AG04449 (cell line): ENCODE measurements around the gene WASL.
"Not testable (repeated sequence)": the region's sequence is repeated elsewhere in the genome, so short reads cannot be mapped to it uniquely, and the experiment has no call there.

Experiments
- CTCF ChIA-PET: fragments of 350-600 bp; formaldehyde crosslinking; extraction: SDS; loops from one replicate; lab custom pipeline; 2021; ENCODE audit warnings: antibody characterized with exemption; lab: Yijun Ruan, JAX
- POLR2A ChIA-PET: fragments of 400-600, 350-600 bp; formaldehyde crosslinking; extraction: SDS; loops from one replicate; lab custom pipeline; 2020; ENCODE audit warnings: antibody characterized with exemption, inconsistent platforms; lab: Yijun Ruan, JAX
- DNase-seq: peaks from one replicate; pipeline ENCODE4 v3.0.0-alpha.2; 2010; ENCODE audit warnings: low read depth, low spot score
- H3K4me3 ChIP-seq: 2 replicates; pipeline ENCODE4 v1.5.1; 2011; ENCODE audit warnings: low read depth, mild to moderate bottlenecking, control low read depth, low read length
- TF ChIP-seq, protein P1 (sequence below): IDR thresholded peaks from one replicate; pipeline ENCODE4 v1.5.1; 2011; ENCODE audit warnings: mild to moderate bottlenecking, moderate library complexity, low read length, control low read depth, inconsistent platforms; ENCODE audit not compliant: insufficient read depth; ENCODE audit errors: missing control alignments

The WASL gene

DNA sequence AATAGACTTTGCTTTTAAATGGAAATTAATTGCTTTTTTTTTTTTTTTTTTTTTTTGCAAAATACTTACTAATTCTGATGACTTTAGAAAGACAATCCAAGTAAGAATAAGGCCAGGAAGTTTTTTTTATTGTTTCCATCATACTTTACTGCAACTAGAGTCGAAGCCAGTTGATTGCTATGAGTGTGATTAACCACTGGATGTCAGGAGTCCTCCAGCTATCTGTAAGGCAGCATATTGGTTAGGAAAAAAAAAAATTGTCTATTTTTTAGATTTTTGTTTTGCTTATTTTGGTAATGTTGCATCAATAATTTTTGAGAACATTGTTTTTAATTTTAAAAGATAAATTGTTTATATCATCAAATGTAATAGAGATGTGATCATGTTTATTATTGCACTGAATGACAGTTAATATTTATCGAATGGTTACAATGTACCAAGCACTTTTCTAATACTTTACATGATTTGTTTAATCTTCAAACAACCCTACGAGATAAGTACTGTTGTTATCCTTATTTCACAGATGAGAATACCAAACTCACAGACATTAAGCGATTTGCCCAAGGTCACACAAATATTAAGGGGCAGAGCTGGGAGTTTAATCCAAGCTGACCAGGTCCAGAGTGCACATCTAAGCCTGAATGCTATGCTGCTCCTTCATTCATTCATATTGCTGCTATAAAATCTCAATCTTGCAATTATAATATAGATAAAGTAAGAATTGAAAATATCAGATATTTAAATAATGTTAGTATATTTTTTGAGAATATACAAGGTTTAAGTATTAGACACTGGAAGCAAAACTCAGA is 113.0 kb downstream of the WASL start:
- DNase-seq, result no peak
- TF ChIP-seq, protein P1, sequence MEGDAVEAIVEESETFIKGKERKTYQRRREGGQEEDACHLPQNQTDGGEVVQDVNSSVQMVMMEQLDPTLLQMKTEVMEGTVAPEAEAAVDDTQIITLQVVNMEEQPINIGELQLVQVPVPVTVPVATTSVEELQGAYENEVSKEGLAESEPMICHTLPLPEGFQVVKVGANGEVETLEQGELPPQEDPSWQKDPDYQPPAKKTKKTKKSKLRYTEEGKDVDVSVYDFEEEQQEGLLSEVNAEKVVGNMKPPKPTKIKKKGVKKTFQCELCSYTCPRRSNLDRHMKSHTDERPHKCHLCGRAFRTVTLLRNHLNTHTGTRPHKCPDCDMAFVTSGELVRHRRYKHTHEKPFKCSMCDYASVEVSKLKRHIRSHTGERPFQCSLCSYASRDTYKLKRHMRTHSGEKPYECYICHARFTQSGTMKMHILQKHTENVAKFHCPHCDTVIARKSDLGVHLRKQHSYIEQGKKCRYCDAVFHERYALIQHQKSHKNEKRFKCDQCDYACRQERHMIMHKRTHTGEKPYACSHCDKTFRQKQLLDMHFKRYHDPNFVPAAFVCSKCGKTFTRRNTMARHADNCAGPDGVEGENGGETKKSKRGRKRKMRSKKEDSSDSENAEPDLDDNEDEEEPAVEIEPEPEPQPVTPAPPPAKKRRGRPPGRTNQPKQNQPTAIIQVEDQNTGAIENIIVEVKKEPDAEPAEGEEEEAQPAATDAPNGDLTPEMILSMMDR, result peak; percentile 24
- H3K4me3 ChIP-seq, result no peak overlapping the region
- ChIA-PET POLR2A (no interaction called here), CTCF (interaction anchor here (0.8 to 5.2 kb wide), 19 partner anchors 9 to 1149 kb away, joined by 3 to 70 read pairs (median 5); partner anchors contain the start of genes IQUB and WASL)

DNA sequence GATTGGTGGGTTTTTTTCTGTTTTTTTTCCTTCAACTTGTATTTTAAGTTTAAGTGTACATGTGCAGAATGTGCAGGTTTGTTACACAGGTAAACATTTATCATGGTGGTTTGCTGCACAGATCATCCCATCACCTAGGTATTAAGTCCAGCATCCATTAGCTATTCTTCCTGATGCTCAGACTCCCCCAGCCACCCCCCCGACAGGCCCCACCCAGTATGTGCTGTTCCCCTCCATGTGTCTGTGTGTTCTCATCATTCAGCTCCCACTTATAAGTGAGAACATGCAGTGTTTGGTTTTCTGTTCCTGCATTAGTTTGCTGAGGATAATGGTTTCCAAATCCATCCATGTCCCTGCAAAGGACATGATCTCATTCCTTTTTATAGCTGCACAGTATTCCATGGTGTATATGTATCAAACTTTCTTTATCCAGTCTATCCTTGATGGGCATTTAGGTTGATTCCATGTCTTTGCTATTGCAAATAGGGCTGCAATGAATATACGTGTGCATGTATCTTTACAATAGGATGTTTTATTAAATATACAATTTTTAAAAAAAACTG is 114.7 kb downstream of the WASL start:
- POLR2A ChIA-PET, H3K4me3 ChIP-seq, DNase-seq: not testable (repeated sequence)
- CTCF ChIA-PET, result interaction anchor here (1.2 to 5.2 kb wide), 6 partner anchors 10 to 238 kb away, joined by 3 to 70 read pairs (median 6); no protein-coding TSS in a partner anchor

DNA sequence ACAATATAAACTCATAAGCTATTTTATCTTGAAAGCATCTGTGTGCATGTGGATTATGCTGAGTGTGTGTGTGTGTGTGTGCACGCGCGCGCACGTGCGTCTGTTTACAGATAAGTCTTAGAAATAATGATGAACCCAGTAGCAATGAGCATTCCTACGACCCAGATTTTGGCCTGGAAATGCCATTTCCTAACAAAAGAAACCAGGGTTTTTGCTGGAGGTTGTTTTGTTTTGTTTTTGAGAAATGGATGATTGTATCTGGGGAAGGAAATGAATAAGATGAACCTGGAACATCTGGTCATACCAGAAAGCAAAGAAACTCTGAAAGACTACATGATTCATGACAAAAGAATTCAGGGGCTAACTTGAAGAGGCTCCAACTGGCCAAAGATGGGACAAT is 115.2 kb downstream of the WASL start:
- DNase-seq, result no peak
- H3K4me3 ChIP-seq, result no peak overlapping the region
- ChIA-PET POLR2A (no interaction called here), CTCF (interaction anchor here (1.2 to 5.2 kb wide), 2 partner anchors 232 to 238 kb away, joined by 3 to 70 read pairs; no protein-coding TSS in a partner anchor)
- TF ChIP-seq, protein P1, result no peak

DNA sequence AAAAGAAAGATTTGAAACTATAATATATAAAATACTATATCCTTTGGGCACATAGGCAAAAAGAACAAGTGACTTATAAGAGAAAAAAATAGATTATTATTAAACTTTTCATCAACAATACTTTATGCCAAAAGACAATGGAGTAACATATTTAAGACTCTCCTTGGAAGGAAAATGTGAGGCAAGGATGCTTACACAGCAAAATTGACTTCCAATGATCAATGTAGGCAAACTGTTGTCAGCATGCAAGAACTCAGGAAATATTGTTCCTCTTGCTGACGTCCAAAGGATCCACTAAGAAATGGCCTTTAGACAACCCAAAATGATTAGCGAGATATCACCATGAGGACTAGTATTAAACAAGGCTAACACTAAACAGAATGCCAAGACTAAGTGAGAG is 116.0 kb downstream of the WASL start:
- ChIA-PET CTCF (interaction anchor here (1.4 to 5.2 kb wide), 2 partner anchors 50 to 232 kb away, joined by 3 to 70 read pairs; no protein-coding TSS in a partner anchor), POLR2A (no interaction called here)
- TF ChIP-seq, protein P1, result no peak
- H3K4me3 ChIP-seq, result no peak overlapping the region
- DNase-seq, result no peak
